Posterior vena cava (tissue), 2 donors: ENCODE data around the gene TRPC4AP. TPM values are rescaled to one million over a fixed set of nuclear protein-coding genes. Genes with fewer than 3 reads are reported as not detected.
"Not testable (repeated sequence)": the region's sequence is repeated elsewhere in the genome, so short reads cannot be mapped to it uniquely, and the experiment has no call there.

Source experiments
- DNase-seq: peaks from one replicate; pipeline ENCODE4 v3.0.0-alpha.2; 2020; ENCODE audit warnings: low spot score
- intact Hi-C, 2 donors: fragments of 100-400 bp; cut with DNase I; formaldehyde crosslinking; loops; one replicate each; pipeline versions ENCODE4 v1.14.1 to v1.14.2; 2022 to 2023
- total RNA-seq, 2 donors: library from RNA; stranded (reverse); fragmentation: NEBNext Ultra II Directional; extraction: Animal tissue kit (Norgen Biotek cat#: 25700); gene quantifications; one replicate each; pipeline ENCODE4 v1.2.1, GENCODE V29; 2021
- donor health status: DM: yes; HTN: yes; CAD: no.
- donor health status: DM: yes; HTN: yes; CAD: no.

TRPC4AP gene
- total RNA-seq, 2 donors from 2014 or later: 42.6 to 48.9 TPM

DNA sequence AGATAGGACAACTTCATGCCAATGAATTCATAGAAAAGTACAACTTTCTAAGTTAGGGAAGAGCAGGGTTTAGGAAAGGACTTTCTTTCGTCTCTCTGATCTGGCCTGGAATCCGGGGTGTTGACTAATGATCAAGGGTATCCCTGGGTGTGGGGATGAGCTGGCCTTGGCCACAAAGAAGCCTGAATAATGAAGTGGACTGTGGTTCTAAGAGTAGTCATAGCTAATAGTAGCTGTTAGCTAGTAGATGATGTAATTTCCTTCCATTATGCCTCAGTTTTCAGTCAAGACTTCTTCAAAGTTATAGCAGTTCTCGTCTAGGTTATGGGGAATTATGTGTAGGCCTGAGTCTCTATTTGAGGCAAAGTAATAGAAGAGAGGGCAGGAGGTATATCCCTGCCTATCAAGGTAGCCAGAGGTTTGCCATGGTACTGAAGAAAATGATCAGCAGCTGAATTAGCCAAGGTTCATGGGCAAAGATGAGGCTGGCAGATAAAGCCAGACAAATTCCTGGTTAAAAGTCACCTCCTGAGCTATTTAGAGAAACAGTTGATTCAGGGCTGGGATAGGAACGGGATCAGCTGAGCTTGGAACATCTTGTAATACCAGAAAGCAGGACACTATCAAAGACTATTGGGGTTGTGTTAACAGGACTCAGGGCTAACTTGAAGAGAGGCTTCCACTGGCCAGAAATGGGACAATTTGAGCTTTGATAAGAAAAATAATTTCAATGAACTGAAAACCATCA lies 18.7 kb upstream of the TRPC4AP start:
- intact Hi-C loops: no loop called here
- no peak for DNase-seq

DNA sequence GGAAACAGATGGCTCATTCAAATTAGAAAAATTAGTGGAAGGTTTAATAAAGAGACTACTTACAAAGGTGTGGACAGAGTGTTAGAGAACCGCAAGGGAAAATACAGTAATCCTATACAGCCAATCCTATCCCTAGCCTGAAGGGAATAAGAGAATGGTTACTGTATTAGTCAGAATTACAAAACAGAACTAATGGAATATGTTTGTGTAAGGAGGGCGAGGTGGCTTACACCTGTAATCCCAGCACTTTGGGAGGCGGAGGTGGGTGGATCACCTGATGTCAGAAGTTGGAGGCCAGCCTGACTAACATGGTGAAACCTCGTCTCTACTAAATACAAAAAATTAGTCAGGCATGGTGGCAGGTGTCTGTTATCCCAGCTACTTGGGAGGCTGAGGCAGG lies 16.3 kb upstream of the TRPC4AP start:
- DNase-seq: no peak
- intact Hi-C loops: no loop called here

DNA sequence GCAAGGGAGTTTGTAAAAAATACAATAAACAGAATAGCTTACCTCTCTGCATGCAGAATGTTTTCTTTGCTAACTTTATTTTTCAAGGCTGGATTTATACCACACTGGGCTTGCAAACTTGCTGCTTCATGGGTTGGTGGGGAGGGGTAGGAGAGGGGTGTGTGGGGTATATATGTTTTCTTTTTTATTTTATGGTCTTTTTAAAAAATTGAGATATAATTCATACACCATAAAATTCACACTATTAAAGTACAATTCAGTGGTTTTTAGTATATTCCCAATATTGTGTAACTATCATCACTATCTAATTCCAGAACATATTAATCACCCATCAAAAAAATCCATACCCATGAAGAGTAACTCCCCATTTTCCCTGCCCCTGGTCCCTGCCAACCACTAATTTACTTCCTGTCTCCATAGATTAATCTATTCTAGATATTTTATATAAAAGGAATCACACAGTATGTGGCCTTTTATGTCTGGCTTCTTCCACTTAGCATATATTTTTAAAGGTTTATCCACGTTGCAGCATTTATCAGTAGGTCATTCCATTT lies 14.3 kb upstream of the TRPC4AP start:
- intact Hi-C loops: no loop called here

DNA sequence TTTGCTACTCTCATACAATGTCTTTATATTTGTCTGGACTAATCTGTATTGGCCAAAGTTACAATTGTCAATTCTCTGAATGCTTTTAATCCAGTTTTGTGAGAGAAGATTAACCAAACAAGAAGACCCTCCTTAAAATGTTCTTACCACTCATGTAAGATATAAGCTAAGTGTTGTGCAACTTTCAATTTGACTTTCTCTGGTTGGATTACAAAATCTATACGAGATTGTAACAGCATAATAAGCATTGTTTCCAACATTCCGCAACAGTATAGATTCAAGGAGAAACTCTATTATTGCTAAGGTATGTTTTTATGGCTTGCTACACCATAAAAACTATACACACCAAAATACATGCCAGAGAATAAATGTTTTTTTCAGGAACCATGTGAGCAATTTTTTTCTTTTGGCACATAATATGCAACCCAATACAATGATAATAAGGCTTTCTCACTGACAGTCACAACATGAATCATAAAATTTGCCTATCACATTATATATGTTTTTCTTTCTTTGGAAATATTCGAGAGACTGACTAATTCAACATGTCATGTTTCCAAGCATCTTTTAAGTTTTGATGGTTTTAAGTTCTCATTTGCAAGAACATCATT lies 12.2 kb upstream of the TRPC4AP start:
- no peak for DNase-seq
- intact Hi-C loops: no loop called here

More for the DNA sequence above, 14.3 kb upstream of the TRPC4AP start:
- no peak for DNase-seq

DNA sequence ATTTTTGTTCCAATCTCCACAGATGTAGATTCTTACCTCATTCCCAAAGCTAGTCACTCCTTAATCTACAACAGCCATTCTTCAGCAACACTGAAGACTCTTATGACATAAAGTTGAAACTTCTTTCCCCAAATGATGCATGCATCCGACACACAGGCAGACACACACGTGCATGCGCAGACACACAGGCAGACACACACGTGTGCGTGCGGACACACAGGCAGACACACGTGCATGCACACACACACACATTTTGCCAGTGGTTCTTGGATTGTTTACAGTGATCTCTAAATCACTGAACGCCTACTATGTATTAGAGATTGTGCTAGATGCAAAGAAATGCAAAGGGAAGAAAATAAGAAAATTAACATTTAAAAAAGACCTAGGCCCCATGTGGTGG lies 9.0 kb upstream of the TRPC4AP start:
- DNase-seq: no peak
- intact Hi-C loops: no loop called here

DNA sequence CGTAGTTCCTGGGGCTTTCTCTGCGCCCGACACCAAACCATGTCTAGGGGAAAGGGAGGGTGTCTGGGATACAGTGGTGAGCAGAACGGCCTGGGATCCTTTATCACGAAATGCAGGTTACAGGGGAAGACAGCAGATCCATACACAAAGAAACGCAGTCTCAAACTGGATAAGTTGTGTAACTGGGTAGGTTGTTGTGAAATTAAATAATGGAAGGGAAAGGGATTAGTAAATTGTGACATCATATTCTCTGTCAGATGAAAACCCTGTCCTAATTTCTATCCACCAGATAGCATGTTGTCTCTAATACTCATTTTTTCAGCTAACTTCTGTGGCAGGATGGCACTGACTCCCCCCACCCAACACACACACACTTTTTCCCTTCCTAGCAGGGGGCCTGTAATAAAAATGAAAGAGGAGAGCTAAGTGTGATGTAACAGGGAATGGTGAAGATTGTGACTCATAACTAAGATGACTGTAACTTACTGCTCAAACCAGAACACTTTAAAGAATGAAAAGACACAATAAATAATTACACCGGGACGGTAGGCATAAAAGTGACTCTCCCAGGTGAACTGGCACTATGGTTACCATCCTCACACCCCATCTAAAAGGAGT lies 769 bp upstream of the TRPC4AP start:
- no peak for DNase-seq
- intact Hi-C loops: loop anchor here (5.0 to 10.0 kb wide), 4 partner anchors 51 to 181 kb away; partner anchors contain the start of genes EDEM2 (in 1 of the 2) and MMP24OS (in 1 of the 2)

DNA sequence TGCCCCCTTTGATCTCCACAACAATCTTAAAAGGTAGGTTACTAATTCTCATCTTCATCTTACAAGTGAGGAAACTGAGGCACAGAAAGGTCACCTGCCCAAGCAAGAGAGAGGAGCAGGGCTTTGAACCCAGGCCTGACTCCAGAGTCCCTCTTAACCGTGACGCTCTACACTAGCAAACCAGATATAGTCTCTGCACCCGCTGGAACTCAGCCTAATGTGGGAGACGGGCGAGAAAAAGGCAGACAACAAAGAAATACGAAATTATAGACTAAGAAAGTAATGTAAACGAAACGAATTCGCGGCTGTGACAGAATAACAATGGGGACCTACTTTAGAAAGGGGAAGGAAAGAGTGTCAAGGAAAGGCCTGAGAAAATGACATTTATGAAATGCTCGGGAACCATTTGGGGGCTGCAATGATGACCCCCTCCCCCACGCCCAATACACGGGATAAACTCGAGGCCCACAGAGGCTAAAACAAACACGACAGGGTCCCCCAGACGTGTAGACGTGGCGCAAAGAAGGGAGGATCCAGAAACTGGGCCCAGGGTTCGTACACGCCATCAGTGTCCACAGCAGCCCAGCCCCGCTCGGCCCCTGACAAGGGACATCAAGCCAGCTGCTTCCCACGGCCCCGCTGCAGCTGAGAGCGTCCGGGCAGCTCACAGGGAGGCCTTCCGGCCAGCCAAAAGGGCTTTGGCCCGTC lies 637 bp downstream of the TRPC4AP start:
- peak; percentile 91 for DNase-seq
- intact Hi-C loops: loop anchor here (5.0 to 10.0 kb wide), 4 partner anchors 53 to 183 kb away; partner anchors contain the start of genes EDEM2 (in 1 of the 2) and MMP24OS (in 1 of the 2)

DNA sequence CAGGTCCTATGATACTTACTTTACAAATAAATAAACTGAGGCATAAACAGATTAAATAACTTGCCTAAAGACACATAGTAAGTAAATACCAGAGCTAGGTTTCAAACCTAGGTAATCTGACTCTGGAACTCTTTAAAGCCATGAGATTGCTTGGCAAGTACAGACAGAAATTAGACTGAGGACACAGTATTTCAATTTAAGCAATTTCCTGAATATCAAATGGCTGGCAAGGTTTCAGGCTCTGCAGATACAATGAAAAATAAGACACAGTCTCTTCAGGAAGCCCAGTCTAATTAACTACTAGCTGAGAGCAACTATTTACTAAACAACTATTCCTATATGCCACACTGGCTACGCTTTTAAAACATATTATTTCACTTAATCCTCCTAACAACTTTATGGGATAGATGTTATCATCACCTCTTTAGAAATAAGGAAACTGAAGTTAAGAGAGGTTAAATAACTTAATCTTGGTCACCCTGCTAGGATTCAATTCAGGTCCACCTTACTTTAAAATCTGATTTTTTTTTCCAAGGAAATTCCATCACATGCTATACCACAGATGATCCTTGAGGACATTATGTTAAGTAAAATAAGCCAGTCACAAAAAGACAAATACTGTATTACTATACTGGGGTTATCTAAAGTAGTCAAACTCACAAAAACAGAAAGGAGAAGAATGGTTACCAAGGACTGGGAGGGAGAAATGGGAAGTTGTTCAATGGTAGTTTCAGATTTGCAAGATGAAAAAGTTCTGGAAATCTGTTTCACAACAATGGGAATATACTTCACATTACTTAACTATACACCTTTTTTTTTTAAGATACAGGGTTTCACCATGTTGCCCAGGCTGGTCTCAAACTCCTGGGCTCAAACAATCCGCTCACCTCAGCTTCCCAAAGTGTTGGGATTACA lies 4.1 kb downstream of the TRPC4AP start:
- intact Hi-C loops: no loop called here
- no peak for DNase-seq

DNA sequence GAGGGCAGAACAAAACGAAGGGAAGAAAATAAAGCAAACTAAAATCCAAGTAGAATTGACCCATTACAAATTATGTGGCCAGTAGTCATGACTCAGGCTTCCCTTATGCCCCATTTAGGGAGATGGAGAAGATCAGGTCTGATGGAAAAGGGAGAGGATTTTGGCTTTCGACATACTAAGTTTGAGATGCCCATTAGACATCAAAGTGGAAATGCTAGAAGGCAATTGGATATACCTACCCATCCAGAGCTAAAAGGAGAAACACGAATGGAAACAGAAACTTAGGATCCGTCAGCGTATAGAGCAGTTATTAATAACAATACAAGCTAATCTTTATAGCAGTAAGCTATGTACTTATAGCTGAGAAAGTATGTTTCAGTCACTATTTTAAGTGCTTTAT lies 4.8 kb downstream of the TRPC4AP start:
- intact Hi-C loops: loop anchor here in 1 of 2 donors (2.0 kb wide), 1 partner anchor 51 kb away; no protein-coding TSS in a partner anchor

DNA sequence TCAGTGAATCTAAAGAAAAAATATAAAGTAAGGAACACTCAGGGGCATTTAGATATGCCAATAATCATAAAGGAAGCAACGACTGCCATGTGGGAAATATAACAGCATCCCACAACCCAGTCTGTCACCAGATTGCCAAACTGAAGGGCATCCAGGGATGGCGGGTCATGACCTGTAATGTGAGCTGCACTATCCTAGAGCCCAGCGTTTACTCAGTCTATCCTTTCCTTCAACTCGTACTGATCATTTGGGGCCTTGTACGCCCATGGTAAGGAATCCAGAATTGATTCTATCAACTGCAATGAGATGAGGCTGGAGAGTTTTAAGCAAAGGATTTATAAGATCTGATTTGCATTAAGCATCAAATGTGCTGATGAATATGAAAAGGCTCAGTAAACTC lies 5.3 kb downstream of the TRPC4AP start:
- intact Hi-C loops: loop anchor here in 1 of 2 donors (2.0 kb wide), 1 partner anchor 51 kb away; no protein-coding TSS in a partner anchor
- no peak for DNase-seq

More for the DNA sequence above, 4.8 kb downstream of the TRPC4AP start:
- DNase-seq: no peak

DNA sequence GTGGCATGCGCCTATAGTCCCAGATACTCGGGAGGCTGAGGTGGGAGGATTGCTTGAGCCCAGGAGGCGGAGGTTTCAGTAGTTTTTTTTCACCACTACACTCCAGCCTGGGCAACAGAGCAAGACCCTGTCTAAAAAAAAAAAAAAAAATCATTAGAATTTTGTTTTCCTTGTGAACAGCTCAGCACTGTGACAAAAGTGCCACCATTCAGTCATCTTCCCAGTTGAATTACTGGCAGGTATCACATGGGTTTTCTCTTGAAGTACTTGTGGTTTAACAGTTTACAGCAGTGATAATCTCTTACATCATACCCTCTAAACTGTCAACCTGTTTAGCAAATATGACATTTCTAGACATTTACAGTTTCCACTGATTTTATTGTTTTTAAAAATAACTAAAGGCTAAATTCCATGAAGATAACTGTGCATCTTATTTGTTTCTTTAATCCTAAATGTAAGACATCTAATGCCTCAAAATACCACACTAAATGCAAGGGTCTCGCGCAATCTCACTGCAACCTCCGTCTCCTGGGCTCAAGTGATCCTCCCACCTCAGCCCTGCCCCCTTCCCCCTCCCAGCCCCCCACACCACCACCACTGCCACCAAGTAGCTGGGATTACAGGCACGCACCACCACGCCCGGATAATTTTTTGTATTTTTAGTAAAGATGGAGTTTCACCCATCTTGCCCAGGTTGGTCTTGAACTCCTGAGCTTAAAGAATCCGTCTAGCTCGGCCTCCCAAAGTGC lies 7.0 kb downstream of the TRPC4AP start:
- DNase-seq: no peak
- intact Hi-C loops: loop anchor here in 1 of 2 donors (2.0 kb wide), 1 partner anchor 49 kb away; no protein-coding TSS in a partner anchor

DNA sequence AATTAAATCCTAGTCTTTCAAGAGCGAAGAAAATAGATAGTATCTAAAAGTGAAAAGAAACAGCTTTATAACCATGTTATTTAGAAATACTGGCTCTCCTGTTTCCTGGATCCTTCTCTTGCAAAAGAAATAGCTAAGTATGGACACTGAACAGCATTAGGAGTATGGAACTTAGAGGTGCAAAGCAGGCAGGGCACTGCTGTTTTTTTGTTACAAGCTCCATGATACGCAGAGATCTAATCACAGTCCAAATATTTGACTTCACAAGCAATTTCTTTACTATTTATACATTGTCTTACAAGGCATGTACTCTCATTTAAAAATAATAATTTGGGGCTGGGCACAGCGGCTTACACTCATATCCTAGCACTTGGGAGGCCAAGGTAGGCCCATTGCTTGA lies 7.6 kb downstream of the TRPC4AP start:
- no peak for DNase-seq
- intact Hi-C loops: no loop called here

DNA sequence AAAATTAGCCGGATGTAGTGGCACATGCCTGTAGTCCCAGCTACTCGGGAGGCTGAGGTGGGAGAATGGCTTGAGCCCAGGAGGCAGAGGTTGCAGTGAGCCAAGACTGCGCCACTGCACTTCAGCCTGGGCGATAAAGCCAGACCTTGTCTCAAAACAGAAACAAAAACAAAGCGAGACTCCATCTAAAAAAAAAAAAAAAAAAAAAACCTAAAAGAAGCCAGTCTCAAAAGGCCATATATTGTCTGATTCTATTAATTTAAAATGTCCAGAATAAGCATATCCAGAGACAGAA lies 12.3 kb downstream of the TRPC4AP start:
- intact Hi-C loops, DNase-seq: not testable (repeated sequence)

DNA sequence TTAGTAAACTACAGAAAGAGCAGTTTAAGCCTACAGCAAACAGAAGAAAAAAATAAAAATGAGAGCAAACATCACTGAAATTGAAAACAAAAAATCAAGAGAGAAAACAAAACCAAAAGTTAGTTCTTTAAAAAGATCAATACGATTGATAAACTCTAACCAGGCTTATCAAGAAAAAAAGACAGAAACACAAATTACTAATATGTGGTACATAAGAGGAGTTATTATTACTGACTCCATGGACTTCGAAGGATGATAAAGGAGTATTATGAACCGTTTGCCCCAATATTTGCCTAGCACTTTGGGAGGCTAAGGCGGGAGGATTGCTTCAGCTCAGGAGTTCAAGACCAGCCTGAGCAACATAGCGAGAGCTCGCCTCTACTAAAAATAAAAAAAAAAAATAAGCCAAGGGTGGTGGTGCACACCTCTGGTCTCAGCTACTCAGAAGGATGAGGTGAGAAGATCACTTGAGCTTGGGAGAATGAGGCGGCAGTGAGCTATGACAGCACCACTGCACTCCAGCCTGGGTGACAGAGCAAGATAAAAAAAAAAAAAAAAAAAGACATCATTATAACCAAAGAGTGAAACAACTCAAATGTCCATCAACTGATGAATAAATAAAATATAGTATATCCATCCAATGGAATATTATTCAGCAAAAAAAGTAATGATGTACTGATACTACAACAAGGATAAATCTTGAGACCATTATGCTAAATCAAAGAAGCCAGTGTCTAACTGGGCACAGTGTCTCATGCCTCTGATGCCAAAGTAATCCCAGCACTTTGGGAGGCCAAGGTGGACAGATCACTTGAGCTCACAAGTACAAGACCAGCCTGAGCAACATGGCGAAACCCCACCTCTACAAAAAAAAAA lies 12.9 kb downstream of the TRPC4AP start:
- intact Hi-C loops: no loop called here
- no peak for DNase-seq

DNA sequence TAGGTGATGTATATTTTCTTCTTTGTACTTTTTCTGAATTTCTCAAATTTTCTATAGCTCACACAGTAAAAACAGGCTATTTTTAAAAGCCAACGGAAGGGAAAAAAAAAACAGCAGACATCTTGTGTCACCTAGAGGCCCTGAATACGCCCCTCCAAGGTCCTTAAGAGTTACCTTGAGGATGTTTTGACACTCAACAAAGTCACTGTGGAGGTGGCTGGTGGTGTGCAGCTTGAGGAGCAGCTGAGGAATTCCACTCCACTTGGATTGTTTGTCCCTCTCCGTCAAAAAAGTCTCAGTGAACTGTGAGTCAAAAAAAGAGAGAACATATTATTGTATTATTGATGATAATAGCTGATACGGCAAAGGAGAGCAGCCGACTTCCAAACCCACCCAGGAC lies 14.7 kb downstream of the TRPC4AP start:
- intact Hi-C loops: no loop called here
- no peak for DNase-seq

DNA sequence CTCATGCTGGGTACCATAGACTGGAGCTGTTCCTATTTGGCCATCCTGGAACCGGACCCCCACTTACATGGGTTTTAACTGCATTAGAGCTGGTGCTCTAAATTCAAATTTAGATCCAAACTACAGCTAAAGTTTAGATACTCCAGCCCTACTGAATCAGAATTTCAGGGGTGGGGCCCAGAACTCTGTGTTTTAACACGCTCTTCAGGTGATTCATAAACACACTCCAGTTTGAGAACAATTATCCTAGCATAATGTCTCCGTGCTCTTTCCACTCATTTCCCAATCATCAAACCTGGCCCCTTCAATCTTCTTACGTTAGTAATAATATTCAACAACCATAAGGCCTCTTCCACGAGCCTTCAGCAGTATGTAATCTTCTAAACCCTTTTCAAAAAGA lies 15.3 kb downstream of the TRPC4AP start:
- intact Hi-C loops: no loop called here
- DNase-seq: no peak
